ENCODE measurements around the gene PNMA8A.
A peak's percentile ranks its signal among the peaks of the same experiment; 100 is the strongest.

PNMA8A gene

DNA sequence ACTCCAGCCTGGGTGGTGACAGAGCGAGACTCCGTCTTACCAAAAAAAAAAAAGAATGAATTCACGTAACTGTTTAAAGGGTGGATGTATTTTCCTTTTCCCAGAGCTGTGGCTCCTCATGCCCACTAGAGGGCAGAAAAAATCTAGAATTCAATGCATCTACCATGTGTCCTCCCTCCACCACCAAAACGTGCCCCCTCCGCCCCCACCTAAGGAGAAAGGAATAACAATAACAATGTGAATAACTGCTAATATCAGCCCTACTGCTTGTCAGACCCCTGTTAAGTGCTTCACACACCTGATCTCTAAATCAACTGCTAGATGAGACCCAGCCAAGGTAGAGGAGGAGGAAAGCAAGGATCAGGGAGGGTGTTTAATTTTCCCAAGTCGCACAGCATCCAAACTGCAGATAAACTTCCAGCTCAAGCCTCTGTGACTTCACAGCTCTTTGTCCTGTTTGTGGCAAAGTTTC, 44.6 kb upstream of the PNMA8A start:
- peak in 1 of 2 experiments; percentile 27 for DNase-seq (ENCODE audit: low read depth in 1 of 2, low spot score in 1 of 2)
- TF ChIP-seq SPI1 (IDR thresholded peaks at IDR 0.05; ENCODE audit: borderline replicate concordance, low read depth) (no peak), GABPA (IDR thresholded peaks at IDR 0.05; ENCODE audit: low read depth) (no peak), CTCF (IDR thresholded peaks at IDR 0.05; ENCODE audit: insufficient read depth, low read length) (peak; percentile 44)
- TF ChIP-seq, protein P1, sequence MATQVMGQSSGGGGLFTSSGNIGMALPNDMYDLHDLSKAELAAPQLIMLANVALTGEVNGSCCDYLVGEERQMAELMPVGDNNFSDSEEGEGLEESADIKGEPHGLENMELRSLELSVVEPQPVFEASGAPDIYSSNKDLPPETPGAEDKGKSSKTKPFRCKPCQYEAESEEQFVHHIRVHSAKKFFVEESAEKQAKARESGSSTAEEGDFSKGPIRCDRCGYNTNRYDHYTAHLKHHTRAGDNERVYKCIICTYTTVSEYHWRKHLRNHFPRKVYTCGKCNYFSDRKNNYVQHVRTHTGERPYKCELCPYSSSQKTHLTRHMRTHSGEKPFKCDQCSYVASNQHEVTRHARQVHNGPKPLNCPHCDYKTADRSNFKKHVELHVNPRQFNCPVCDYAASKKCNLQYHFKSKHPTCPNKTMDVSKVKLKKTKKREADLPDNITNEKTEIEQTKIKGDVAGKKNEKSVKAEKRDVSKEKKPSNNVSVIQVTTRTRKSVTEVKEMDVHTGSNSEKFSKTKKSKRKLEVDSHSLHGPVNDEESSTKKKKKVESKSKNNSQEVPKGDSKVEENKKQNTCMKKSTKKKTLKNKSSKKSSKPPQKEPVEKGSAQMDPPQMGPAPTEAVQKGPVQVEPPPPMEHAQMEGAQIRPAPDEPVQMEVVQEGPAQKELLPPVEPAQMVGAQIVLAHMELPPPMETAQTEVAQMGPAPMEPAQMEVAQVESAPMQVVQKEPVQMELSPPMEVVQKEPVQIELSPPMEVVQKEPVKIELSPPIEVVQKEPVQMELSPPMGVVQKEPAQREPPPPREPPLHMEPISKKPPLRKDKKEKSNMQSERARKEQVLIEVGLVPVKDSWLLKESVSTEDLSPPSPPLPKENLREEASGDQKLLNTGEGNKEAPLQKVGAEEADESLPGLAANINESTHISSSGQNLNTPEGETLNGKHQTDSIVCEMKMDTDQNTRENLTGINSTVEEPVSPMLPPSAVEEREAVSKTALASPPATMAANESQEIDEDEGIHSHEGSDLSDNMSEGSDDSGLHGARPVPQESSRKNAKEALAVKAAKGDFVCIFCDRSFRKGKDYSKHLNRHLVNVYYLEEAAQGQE (IDR thresholded peaks at IDR 0.05; ENCODE audit: insufficient replicate concordance, low read depth), result no peak
- Histone ChIP-seq H3K27ac (replicated peaks) (no peak overlapping the region), H3K27me3 (ENCODE audit: insufficient read depth, poor library complexity, severe bottlenecking) (no peaks in the 10 kb centered on the region), H3K4me3 (replicated peaks; ENCODE audit: insufficient read depth, low read length) (no peak overlapping the region)

DNA sequence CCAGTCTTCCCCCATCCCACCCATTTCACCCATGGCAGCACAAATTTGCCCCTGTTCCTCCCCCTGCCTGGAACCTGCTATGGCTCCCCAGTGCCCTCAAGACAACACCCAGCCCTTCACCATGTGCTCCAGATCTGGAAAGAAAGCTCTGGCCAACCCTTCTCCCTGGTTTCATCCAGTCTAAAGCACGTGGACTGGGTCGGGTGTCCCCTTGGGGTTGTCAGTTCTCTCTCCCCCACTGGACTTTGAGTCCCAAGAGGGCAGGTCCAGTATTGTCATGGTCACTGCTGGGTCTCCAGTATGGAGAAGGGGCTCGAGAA, 43.9 kb upstream of the PNMA8A start:
- no peak for DNase-seq (ENCODE audit: low read depth in 1 of 2, low spot score in 1 of 2)
- no peaks in the 10 kb centered on the region for H3K27me3 ChIP-seq (ENCODE audit: insufficient read depth, poor library complexity, severe bottlenecking)
- H3K4me3 ChIP-seq (replicated peaks; ENCODE audit: insufficient read depth, low read length), result no peak overlapping the region
- H3K27ac ChIP-seq (replicated peaks), result no peak overlapping the region
- TF ChIP-seq SPI1 (IDR thresholded peaks at IDR 0.05; ENCODE audit: borderline replicate concordance, low read depth) (no peak), GABPA (IDR thresholded peaks at IDR 0.05; ENCODE audit: low read depth) (no peak), CTCF (IDR thresholded peaks at IDR 0.05; ENCODE audit: insufficient read depth, low read length) (no peak), POLR2AphosphoS5 (IDR thresholded peaks at IDR 0.05; ENCODE audit: low read depth) (no peak)
- TF ChIP-seq, protein P1 (IDR thresholded peaks at IDR 0.05; ENCODE audit: insufficient replicate concordance, low read depth), result no peak

DNA sequence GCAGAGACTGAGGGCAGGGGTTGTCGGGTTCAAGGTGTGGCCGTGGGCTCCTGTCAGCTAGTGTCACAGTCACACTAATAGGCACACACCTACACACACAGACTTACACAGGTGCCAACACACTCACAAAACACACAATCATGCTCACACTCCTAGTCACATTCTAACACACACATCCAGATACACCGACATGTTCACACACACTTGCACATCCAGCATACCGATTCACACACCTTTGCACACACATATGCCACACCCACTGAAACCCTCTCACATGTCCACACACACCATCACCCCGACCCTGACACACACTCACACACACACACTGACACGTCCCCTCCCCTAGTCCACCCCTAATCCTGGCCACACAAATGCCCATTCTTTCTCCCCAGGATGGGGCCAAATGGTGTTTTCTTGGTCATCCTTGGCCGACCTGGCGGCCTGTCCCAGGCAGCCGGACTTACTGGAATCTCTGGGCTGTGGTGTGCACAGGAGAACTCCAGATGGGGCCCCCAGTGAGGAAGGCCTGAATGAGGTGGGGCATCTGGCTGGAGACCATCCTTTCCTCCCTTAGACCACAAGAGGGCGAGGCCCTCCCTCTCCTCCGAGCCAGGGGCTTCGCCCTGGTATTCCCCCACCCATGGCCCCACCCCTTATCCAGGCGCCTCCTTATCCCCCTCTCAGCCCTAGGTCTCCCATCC, 43.4 kb upstream of the PNMA8A start:
- DNase-seq (ENCODE audit: low read depth in 1 of 2, low spot score in 1 of 2), result no peak
- Histone ChIP-seq H3K27me3 (ENCODE audit: insufficient read depth, poor library complexity, severe bottlenecking) (no peaks in the 10 kb centered on the region), H3K27ac (replicated peaks) (no peak overlapping the region), H3K4me3 (replicated peaks; ENCODE audit: insufficient read depth, low read length) (no peak overlapping the region)
- no peak for TF ChIP-seq SPI1 (IDR thresholded peaks at IDR 0.05; ENCODE audit: borderline replicate concordance, low read depth)
- no peak for TF ChIP-seq POLR2AphosphoS5 (IDR thresholded peaks at IDR 0.05; ENCODE audit: low read depth)
- TF ChIP-seq, protein P1 (IDR thresholded peaks at IDR 0.05; ENCODE audit: insufficient replicate concordance, low read depth), result no peak
- TF ChIP-seq GABPA (IDR thresholded peaks at IDR 0.05; ENCODE audit: low read depth), result no peak
- no peak for TF ChIP-seq CTCF (IDR thresholded peaks at IDR 0.05; ENCODE audit: insufficient read depth, low read length)

Measured in HL-60 (cell line).